Ovary (tissue), 9 donors: ENCODE measurements around the gene ATAT1. TPM values are rescaled to one million over a fixed set of nuclear protein-coding genes. Genes with fewer than 3 reads are reported as not detected.

Experiments used
- DNase-seq, 5 donors: peaks; one replicate each; pipeline ENCODE4 v3.0.0-alpha.2; 2019 to 2020
- H3K27ac ChIP-seq, 2 donors: fragments of 200-600 bp; one replicate each; pipeline versions ENCODE4 v1.5.1 to v1.8.0; 2019 to 2022
- H3K27me3 ChIP-seq: fragments of 200-600 bp; one replicate; pipeline ENCODE4 v1.8.0; 2022
- H3K36me3 ChIP-seq: fragments of 200-600 bp; sonication (generic); one replicate; pipeline ENCODE4 v1.5.1; 2019
- H3K4me1 ChIP-seq: one replicate; pipeline ENCODE4 v1.8.1; 2013; ENCODE audit warnings: mild to moderate bottlenecking, moderate library complexity; ENCODE audit not compliant: insufficient read depth
- H3K4me3 ChIP-seq: fragments of 200-600 bp; sonication (generic); one replicate; pipeline ENCODE4 v1.5.1; 2017
- H3K9me3 ChIP-seq, 2 donors: fragments of 200-600 bp in 1 of 2; sonication (generic) in 1 of 2; one replicate each; pipeline versions ENCODE4 v1.5.1 to v1.8.1; 2013 to 2019; ENCODE audit warnings: mild to moderate bottlenecking in 1 of 2, moderate library complexity in 1 of 2
- CTCF ChIP-seq, 3 donors: fragments of 450-650 bp in 2 of 3; fragments of 200-600 bp in 1 of 3; IDR thresholded peaks; one replicate each; pipeline versions ENCODE4 v1.5.1 to v1.8.0; 2016 to 2022; ENCODE audit warnings: antibody characterized with exemption in 3 of 3, mild to moderate bottlenecking in 1 of 3
- EP300 ChIP-seq: sonication (generic); formaldehyde crosslinking; IDR thresholded peaks from one replicate; pipeline ENCODE4 v1.6.1; 2017; ENCODE audit warnings: antibody characterized with exemption
- POLR2A ChIP-seq: fragments of 450-650 bp; IDR thresholded peaks from one replicate; pipeline ENCODE4 v1.6.1; 2017; ENCODE audit warnings: antibody characterized with exemption, mild to moderate bottlenecking, moderate library complexity
- WGBS, 3 donors: extraction: QIAGEN DNeasy Blood & Tissue Kit in 1 of 3; methylation state at CpG; one replicate each; pipeline versions ENCODE4 v1.1.5 to v1.1.7; 2013 to 2017; 5-methylcytosine and 5-hydroxymethylcytosine counted together
- intact Hi-C, 4 donors: fragments of 100-400 bp; cut with DNase I; formaldehyde crosslinking; loops; one replicate each; pipeline versions ENCODE4 v1.11.0 to v1.15.1; 2022 to 2023
- polyA plus RNA-seq, 2 donors: library from polyadenylated mRNA; stranded (reverse); fragments of 200-250 nt in 1 of 2; fragments of 350-450 nt in 1 of 2; fragmentation: Illumina TruSeq in 1 of 2; extraction: RNeasy Lipid Tissue Mini Kit (QIAGEN cat#74804) in 1 of 2; gene quantifications; one replicate each; pipeline ENCODE4 v1.2.3, GENCODE V29; 2013 to 2014
- total RNA-seq, 7 donors: library from RNA; depleted of rRNA in 2 of 7; stranded (reverse); fragments of >200 nt in 2 of 7; fragmentation: NEBNext Ultra II Directional in 3 of 7; extraction: Animal tissue kit (Norgen Biotek cat#: 25700) in 3 of 7; gene quantifications; one replicate each; pipeline versions ENCODE4 v1.1.0 to v1.2.4, GENCODE V29; 2016 to 2023
- donor health status: DM: no; HTN: no; CAD: no; lungs with moderate emphysema.
- donor health status: DM: no; HTN: no; CAD: no.
- donor health status: Bipolar disorder and iron deficiency.
- donor health status: DM: yes; HTN: yes; CAD: no.
- donor health status: DM: no; HTN: no; CAD: no.
- donor health status: DM: yes; HTN: yes; CAD: no.

Gene ATAT1
- total and polyA plus RNA-seq, 9 donors: 5.6 to 20.5 (median 11.4) TPM

- intact Hi-C loops: no loop called here
- Histone ChIP-seq H3K4me1 (no peaks in the 10 kb centered on the region), H3K36me3 (no peaks in the 10 kb centered on the region), H3K27ac (no peak overlapping the region), H3K9me3 (no peaks in the 10 kb centered on the region), H3K4me3 (no peak overlapping the region), H3K27me3 (no peaks in the 10 kb centered on the region)
- no peak for TF ChIP-seq EP300
- no peak for TF ChIP-seq CTCF (IDR thresholded peaks at IDR 0.05)
- no peak for TF ChIP-seq POLR2A
- WGBS, 3 donors: 88 to 95% (median 92%) methylated on average over 13 of the region's 13 CpGs
- DNase-seq: no peak
Observed at GRCh38 chr6:30603961-30604360, 22.7 kb upstream of the ATAT1 start.

GRCh38 chr6:30610065-30610464, 16.6 kb upstream of the ATAT1 start:
- peaks cover 10% of the 10 kb centered on the region for H3K4me1 ChIP-seq
- H3K27ac ChIP-seq: no peak overlapping the region
- H3K27me3 ChIP-seq: no peaks in the 10 kb centered on the region
- TF ChIP-seq EP300: no peak
- no peak for TF ChIP-seq CTCF (IDR thresholded peaks at IDR 0.05)
- TF ChIP-seq POLR2A: no peak
- WGBS, 3 donors: 69 to 76% (median 70%) methylated on average over 4 of the region's 4 CpGs
- H3K9me3 ChIP-seq: no peaks in the 10 kb centered on the region
- intact Hi-C loops: no loop called here
- no peak for DNase-seq
- no peaks in the 10 kb centered on the region for H3K36me3 ChIP-seq
- no peak overlapping the region for H3K4me3 ChIP-seq

- TF ChIP-seq CTCF (IDR thresholded peaks at IDR 0.05) (no peak), POLR2A (no peak), EP300 (no peak)
Observed at GRCh38 chr6:30611150-30611855, 15.4 kb upstream of the ATAT1 start.

GRCh38 chr6:30611856-30612194, 14.8 kb upstream of the ATAT1 start:
- Histone ChIP-seq H3K9me3 (no peaks in the 10 kb centered on the region), H3K27ac (no peak overlapping the region), H3K27me3 (no peaks in the 10 kb centered on the region), H3K36me3 (no peaks in the 10 kb centered on the region), H3K4me1 (peaks cover 10% of the 10 kb centered on the region), H3K4me3 (no peak overlapping the region)
- no peak for DNase-seq
- intact Hi-C loops: no loop called here
- WGBS, 3 donors: 27 to 35% (median 32%) methylated on average over 2 of the region's 2 CpGs
- TF ChIP-seq POLR2A (no peak), CTCF (IDR thresholded peaks at IDR 0.05) (no peak), EP300 (no peak)

More at GRCh38 chr6:30611150-30611855, 15.4 kb upstream of the ATAT1 start:
- Histone ChIP-seq H3K9me3 (no peaks in the 10 kb centered on the region), H3K27me3 (no peaks in the 10 kb centered on the region), H3K4me3 (no peak overlapping the region), H3K4me1 (peaks cover 10% of the 10 kb centered on the region), H3K36me3 (no peaks in the 10 kb centered on the region), H3K27ac (no peak overlapping the region)
- WGBS, 3 donors: 30 to 39% (median 32%) methylated on average over 9 of the region's 9 CpGs
- intact Hi-C loops: no loop called here
- DNase-seq: no peak
